HPDE6-E6E7 (cell line): ENCODE data around the gene DBNL.

Experiments
- DNase-seq: peaks from one replicate; pipeline ENCODE4 v3.0.0; 2011; ENCODE audit warnings: missing footprints; ENCODE audit errors: extremely low spot score

Gene DBNL

GRCh38 chr7:44043902-44044301, 600 bp upstream of the DBNL start:
- no peak for DNase-seq

GRCh38 chr7:44045226-44046014, 918 bp downstream of the DBNL start:
- no peak for DNase-seq

DNA sequence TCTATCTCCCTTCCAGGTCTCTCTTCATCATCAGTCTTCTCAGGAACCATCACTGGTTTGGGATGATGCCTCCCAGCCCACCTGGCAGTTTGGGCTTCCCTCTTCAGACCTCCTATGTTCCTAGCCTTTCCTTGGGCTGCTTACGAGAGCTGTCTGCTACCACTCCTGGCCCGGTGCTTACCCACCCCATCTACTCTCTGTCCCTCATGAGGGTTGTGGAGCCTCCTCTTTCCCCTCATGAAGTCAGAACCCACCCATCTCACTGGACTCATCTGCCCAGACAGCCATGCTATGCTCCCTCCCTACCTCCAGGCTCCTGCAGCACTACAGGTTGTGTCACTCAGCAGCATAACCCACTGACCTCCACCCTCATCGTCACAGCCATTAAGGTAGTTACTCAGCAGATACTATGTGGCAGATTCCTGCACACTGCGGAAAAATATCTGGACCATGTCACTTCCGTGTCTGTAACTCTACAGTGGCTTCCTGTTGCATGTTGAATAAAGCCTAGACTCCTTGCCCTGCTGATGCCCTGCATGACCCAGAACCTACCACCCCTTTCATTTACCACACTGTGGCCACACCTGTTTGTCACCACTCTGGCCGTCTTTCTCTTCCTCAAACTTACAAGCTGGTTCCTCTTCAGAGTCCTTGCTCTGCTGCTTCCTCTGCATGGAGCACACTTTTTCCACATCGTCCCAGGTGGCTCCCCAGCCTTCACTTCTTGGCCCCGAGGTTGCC, 2.0 kb downstream of the DBNL start:
- DNase-seq = no peak

DNA sequence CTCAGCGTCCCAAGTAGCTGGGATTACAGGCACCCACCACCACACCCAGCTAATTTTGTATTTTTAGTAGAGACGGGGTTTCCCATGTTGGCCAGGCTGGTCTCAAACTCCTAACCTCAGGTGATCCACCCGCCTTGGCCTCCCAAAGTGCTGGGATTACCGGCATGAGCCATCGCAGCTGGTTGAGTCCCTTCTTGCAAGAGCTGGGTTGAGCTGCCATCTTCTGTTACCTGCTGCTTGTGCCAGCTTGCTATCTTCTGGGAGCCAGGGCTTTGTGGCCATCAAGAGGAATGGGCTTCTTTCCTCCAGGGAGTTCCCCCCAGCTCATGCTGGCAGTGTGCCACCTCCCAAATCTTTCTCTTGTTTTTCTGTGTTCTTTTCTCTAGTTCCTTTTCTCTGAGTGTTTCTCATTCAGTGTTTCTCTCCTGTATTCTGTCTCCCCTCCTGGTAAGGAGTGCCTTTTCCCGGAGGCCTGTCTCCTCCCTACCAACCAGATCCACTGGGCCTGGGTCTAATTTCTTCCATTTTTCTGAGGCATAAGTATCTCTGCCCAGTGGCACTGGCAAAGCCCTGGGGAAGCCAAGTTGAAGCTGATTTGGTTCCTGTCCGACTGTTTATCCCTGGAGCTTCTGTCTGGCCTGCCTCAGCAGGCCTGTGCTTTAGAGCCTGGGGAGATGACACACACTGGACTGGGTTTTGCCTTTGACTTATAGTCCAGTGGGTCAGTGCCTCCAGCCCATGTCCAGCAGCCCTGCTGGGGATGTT, 3.7 kb downstream of the DBNL start:
- no peak for DNase-seq

GRCh38 chr7:44050121-44050914, 5.8 kb downstream of the DBNL start:
- no peak for DNase-seq

DNA sequence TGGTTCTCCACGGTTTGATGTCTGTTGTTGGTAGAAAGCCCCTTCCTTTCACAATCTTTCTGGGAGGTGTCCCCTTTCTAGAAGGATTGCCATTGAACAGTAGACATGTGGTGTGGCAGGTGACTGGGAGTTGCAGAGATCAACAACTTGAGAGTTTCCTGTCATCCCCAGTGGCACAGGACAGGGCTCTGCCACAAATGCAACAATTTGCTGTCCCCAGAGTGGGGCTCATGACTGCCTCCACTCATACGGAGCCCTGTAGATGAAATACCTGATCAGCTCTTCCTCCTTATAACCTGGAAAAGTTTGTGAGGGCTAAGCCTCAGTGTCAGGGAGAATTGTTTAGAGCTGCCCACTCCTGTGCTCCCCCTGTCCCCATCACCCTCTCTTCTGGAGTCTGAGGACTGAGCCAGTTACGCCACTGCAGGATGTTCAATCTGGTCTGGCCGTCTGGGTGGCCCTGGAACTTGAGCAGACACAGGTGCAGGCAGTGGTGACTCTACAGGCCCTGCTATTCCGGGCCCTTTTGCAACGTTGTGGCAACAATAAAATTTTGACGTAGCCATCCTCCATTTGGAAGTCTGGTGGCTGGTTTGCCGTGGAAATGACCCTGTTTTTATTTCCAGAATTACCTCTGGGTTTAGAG, 6.5 kb downstream of the DBNL start:
- DNase-seq = no peak

DNA sequence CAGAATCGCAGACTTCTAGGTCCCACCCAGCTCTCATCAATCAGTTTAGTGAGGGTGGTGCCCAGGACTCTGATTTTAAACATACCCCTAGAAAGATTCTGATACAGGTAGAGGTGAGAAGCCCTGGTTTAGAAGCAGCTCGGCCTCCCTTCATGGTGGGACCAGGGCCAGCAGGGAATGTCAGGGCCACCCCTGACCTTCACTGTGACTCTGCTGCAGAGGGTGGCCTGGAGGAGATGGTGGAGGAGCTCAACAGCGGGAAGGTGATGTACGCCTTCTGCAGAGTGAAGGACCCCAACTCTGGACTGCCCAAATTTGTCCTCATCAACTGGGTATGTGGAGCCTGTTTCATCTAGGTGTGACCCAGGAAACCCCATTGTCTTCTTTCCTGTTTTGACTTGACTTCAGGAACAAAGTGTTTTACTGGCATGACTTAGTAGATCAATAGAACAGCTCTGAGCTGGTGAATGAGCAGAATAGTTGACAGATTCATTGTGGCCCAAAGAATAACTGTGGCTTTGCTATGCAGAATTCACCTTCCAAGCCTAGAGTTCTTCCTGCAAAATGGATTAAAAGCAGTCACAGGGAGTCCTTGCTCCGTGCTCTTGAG, 7.2 kb downstream of the DBNL start:
- no peak for DNase-seq

DNA sequence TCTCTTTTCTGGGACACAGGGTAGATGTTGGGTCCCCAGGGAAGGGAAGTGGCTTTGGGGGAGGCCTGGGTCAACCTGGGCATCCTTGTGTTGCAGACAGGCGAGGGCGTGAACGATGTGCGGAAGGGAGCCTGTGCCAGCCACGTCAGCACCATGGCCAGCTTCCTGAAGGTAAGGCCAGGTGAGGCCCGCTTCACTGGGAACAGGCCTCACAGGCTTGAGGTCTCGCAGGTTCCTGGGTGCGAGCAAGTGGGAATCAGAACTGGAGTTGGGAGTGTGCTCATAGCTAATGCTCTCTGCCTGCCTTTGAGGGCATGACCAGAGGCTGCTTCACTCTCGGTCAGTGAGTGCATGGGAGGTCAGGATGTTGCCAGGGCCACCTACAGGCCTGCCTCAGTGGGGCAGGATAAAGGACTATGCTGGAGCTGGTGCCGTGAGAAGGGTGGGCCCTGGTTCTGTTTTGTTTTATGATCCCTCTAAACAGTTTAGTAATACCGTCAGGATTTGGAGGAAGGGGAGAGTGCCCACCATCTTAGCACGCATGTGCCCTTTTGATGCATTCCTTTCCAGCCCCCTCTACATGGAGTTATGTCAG, 8.4 kb downstream of the DBNL start:
- DNase-seq = no peak

GRCh38 chr7:44056681-44057080, 12.2 kb downstream of the DBNL start:
- no peak for DNase-seq

GRCh38 chr7:44057181-44057848, 12.8 kb downstream of the DBNL start:
- no peak for DNase-seq

DNA sequence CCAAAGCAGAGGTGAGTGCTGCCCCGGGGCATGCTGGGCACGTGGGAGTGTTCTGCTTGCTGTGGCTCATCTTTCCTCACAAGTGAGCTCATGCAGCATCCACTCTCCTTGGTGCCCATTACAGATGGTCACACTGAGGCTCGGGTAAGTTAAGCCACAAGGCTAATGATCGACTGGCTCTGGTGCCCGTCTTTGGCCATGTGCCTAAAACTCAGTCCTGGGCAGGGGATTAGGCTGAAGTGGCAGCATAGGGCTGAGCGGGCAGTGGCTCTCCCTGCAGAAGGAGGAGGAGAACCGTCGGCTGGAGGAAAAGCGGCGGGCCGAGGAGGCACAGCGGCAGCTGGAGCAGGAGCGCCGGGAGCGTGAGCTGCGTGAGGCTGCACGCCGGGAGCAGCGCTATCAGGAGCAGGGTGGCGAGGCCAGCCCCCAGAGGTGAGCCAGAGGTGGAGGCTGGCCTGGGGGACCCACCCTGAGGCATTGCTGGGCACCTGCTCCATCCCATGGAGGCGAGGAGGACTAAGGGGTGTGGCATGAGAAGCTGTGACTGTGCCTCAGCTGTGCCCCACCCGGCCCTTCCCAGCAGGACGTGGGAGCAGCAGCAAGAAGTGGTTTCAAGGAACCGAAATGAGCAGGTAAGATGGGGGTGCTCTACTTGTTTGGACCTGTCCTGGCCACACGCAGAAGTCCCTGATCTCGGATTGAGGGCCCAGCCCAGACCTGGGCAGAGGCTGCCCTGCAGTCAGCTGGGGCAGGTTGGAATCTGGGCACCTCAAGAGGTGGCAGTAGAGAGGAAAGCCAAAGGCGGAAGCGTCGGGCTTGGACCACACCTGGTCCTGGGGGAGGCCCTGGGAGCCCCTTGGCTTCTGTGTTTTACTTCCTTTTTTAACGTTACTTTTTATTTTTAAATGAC, 13.6 kb downstream of the DBNL start:
- peak; percentile 72 for DNase-seq

GRCh38 chr7:44058759-44059218, 14.3 kb downstream of the DBNL start:
- no peak for DNase-seq

GRCh38 chr7:44059219-44060090, 15.0 kb downstream of the DBNL start:
- no peak for DNase-seq

DNA sequence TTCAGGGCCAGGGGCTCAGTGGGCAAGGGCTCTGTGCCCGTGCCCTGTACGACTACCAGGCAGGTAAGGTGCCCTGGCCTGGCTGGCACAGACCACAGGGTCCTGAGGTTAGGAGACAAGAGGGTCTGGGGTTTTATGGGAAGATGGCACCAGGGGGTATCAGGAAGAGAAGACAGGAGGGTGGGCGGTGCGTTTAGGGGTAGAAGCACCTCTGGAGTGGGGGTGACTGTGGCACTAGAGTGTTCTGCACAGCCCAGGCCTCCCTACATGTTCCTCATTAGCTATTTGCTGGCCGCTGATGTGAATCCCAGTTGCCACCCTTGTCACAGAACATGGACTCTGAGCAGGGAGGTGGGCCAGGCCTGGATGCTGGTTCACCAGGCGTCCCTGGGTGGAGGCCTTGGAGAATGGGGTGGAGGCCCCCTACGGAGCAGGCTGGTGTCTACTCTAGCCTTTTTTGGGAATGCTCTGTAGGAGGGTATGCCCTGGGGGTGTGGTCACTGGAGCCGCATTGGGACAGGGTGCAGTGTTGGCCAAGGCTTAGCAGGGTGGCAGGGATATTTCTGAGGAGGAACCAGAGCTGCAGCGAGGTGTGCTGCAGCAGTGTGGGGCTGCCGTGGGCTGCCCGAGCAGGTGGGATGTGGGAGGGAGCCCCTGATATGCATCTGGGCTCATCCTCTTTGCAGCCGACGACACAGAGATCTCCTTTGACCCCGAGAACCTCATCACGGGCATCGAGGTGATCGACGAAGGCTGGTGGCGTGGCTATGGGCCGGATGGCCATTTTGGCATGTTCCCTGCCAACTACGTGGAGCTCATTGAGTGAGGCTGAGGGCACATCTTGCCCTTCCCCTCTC, 15.8 kb downstream of the DBNL start:
- DNase-seq = no peak

DNA sequence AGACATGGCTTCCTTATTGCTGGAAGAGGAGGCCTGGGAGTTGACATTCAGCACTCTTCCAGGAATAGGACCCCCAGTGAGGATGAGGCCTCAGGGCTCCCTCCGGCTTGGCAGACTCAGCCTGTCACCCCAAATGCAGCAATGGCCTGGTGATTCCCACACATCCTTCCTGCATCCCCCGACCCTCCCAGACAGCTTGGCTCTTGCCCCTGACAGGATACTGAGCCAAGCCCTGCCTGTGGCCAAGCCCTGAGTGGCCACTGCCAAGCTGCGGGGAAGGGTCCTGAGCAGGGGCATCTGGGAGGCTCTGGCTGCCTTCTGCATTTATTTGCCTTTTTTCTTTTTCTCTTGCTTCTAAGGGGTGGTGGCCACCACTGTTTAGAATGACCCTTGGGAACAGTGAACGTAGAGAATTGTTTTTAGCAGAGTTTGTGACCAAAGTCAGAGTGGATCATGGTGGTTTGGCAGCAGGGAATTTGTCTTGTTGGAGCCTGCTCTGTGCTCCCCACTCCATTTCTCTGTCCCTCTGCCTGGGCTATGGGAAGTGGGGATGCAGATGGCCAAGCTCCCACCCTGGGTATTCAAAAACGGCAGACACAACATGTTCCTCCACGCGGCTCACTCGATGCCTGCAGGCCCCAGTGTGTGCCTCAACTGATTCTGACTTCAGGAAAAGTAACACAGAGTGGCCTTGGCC, 16.6 kb downstream of the DBNL start:
- no peak for DNase-seq

DNA sequence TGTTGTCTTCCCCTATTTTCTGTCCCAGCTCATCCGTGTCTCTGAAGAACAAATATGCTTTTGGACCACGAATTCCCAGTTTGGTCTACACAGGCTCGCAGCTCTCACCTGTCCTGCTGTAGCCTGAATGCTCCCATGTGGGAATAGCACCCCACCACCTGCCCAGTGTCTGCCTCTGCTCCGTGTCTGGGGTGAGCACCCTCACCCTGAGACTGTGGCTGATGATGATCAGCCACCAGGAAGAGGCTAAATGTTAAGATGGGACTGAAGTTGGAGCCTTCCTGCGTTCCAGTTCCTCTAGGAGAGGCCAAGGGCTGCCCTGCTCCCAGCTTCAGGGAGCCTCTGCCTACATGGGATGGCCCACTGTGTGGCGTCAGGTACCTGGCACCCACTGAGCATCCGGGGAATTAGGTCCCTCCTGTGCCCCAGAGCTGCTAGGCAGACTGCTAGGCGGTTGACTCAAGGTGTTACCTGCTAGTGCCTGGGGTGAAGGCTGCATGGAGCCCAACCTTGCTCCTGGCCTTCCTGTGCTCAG, 17.2 kb downstream of the DBNL start:
- DNase-seq = no peak
